ENCODE results near the gene ZNF71.

DNA sequence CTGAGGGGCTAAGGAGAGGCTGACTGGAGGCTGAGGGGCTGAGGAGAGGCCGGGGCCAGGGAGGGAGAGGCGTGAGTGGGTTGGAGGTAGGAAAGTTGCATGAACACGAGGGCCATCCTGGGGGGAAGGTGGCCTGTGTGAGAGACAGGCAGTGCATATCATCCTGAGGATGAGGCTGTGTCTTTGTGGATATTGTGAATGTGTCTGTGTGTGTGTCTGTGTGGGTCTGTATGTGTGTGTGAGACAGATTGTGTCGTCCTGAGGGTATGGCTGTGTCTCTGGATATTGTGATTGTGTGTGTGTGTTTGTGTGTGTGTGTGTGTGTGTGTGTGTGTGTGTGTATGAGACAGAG, 422 bp downstream of the ZNF71 start:
- no peak for TF ChIP-seq POLR2A (IDR thresholded peaks at IDR 0.05)
- TF ChIP-seq, protein P1, sequence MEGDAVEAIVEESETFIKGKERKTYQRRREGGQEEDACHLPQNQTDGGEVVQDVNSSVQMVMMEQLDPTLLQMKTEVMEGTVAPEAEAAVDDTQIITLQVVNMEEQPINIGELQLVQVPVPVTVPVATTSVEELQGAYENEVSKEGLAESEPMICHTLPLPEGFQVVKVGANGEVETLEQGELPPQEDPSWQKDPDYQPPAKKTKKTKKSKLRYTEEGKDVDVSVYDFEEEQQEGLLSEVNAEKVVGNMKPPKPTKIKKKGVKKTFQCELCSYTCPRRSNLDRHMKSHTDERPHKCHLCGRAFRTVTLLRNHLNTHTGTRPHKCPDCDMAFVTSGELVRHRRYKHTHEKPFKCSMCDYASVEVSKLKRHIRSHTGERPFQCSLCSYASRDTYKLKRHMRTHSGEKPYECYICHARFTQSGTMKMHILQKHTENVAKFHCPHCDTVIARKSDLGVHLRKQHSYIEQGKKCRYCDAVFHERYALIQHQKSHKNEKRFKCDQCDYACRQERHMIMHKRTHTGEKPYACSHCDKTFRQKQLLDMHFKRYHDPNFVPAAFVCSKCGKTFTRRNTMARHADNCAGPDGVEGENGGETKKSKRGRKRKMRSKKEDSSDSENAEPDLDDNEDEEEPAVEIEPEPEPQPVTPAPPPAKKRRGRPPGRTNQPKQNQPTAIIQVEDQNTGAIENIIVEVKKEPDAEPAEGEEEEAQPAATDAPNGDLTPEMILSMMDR (IDR thresholded peaks at IDR 0.05 in 4 of 5, conservative IDR thresholded peaks at IDR 0.05 in 1 of 5) = no peak
